NCI-H2171 (cell line): Measurements from ENCODE around the gene IL18R1.

Experiments
- DNase-seq: peaks from one replicate; lab custom pipeline; 2025; lab: John Stamatoyannopoulos, UW

IL18R1 gene

DNA sequence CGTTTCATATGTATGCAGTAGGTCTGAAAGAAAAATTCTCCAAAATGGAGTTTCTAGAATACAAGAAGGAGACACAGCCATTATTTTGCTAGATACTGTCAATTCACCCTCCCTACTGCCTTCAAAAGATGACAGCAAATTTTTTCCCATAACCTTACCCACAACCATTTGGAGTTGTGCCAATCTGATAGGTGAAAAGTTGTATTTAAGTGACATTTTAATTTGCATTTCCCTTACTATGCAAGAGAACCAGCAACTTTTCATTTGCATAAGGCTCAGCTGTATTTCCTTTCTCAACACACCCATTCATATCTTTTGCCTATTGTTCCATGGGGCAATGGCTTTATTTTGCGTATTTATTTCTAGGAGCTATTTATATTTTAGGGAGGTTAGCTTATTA is 36.0 kb downstream of the IL18R1 start:
- DNase-seq, result no peak

DNA sequence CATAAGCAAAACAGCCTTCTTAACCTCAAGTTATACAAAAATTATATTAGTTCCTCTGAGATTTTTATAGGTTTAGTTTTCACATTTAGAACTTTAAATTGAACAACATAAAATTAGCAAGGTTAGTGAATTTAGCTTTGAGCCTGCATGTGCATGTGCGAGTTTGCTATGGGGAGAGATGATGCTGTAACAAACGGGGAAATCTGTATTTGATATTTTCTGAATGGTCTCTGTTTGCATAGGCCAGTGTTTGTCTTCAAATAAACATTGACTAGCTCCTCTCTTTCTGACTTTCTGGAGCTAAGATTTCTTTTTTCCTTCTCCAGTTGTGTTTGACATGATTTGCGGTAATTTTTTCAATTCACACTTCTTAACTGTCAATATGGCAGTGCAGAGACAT is 36.5 kb downstream of the IL18R1 start:
- no peak for DNase-seq

DNA sequence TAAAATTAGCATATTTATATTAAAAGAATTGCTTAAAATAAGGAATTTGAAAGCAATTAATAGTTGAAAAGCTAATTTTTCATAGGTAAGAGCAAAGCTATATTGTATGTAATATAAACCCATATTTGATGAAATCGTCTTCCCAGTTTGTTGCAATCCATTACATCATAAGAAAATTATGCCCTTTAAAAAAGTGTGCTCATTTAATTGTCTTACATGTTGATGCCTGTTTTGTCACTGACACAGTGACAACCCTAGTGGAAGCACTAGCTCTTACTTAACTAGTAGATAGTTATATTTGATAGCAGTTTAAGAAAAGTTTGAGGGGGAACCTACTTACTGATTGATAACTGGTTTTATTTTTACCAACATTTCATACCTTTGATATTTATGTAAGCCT is 37.3 kb downstream of the IL18R1 start:
- DNase-seq, result no peak

DNA sequence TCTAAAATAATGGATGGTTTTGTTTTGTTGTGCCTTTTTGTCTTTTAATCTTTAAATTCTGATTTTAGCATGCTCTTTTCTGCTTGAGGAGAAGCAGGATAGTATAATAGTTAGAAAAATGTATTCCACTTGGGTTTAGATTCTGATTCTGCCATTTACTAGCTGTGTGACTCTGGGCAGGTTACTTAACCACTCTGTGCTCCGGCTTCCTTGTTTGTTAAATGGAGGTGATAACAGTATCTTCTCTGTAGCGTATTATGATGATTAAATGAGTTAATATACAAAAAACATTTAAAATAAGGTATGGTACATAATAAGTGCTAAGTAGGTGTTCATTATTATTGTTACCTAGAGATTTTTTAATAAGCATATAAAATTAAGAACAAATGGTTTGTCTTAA is 40.4 kb downstream of the IL18R1 start:
- DNase-seq, result no peak

DNA sequence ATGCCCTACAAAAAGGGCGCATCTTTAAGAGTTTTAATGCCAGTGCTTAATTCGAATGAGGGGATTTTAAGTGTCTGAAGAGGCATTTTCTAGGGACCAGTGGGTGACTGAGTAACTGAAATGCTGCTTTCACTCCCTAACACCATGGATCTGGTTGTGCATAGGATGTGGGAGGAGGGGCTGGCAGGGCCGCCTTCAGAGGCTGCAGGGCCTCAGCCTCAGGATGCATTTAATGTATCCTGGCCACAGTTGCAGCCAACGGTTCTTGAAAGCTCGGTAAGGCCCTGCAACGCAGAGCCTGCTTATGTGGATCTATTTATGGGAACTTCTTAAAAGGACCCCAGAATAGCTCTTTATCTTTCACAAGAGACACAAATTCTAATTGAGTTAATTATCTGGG is 41.6 kb downstream of the IL18R1 start:
- no peak for DNase-seq

DNA sequence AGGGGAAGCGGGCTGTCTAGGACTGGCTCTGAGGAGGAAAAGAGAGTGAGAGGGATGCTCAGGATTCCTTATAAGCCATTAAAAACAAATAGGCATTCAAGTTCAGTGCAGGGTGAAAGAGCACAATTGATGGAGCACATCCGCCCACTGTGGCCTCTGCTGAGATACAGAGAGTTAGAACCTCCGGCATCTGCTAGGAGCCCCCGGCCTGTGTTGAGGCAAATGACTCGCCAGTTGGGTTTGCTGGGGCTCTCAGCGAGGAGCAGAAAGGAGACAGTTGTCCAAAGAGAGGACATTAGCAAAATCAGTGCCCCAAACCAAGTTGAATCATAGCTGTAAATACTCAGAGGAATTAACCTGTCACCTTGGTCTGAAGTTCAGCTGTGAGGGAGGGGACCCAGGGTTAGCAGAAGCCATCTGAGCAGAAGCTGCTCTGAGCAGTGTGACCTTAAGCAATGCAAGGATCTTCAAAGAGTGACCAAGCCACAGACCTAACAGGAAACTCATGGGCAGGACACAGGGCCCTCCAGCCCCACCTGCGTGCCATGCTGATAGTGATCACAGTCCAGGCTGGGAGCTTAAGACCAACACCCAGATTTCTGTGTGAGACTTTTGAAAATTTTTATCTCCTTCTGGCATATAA is 44.0 kb downstream of the IL18R1 start:
- DNase-seq, result no peak

DNA sequence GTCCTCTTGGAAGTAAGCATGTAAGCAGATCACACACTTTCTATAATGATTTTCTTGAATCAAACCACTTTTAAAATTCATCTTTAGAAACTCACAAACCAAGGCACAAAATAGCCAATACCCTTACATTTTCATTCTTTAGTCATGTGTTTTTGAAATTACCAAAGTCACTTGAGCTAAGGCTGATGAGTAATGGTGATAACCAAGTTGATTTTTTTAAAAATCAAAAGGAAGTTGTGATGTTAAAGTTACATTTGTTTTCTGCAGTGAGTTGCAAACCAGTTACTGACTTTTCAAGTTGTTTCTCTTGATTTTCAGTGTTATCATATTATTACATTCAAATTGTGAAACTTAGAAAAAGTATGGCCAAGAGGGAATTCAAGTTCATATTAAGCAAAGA is 45.9 kb downstream of the IL18R1 start:
- no peak for DNase-seq

DNA sequence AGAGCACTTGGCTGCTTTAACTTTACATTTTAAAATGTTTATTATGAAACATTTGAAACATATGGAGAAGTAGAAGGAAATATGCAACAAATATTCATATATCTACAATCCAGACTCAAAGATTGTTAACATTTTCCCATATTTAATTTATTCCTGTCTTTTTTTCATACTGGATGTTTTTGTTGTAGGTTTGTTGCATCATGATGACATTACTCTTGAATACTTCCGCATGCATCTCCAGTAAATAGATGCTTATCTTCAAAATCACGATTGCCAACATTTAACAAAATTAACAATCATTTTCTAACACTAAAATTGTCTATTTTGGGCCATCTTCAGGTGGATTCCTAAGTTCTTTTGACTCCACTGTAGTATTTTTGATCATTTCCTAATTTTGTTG is 46.3 kb downstream of the IL18R1 start:
- DNase-seq, result no peak

DNA sequence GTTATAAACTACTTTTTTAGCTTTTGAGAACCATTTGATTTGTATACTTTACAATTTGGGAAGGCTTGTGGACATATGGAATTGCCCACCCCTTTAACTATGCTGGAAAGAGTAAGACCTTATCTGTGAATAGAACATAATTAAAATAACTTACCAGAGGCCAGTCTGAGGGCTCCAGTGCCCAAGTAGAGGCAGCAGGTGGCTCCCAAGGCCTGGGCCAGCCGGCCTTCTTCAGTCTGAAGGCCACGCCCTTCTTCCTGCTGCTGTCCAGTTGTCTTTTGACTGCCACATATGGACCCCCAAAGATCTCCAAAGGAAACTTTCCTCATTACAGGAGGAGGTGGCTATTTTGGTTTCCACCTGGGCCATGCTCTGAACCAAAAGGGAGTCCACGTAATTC is 55.4 kb downstream of the IL18R1 start:
- DNase-seq, result no peak

DNA sequence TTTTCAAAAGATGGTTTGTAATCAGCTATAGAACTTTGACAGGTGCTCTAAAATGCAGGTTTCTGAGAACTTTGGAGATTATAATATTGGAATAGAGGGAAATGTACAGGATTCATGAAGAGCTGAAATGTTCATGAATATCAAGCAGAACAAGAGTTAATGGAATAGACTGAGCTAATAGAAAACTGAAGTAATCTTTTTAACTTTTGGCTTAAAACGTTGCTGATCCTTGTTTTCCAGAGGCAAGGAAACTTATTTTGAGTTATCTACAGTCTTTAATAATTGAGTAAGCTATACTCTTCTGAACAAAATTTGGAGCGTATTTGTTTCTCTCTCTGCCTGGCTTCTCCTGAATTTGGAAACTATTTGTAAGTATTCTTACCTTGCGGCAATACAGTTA is 56.6 kb downstream of the IL18R1 start:
- DNase-seq, result no peak

DNA sequence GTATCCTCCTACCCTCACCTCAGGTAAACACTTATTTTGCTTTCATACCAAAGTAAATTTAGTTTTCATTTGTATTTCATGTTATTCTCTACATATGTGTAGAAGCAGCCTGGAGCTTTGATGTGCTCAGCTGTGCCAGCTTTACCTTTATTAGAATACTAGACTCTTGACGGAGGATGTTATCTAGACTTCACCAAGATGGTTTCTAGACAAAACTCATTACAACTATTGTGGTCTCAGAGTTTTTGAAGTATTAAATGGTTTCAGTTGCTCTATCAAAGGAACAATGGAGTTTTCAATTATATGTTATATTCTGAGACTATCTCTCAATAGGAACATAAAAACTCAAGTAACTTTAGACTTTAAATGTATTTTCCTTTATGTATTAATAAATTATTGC is 62.4 kb downstream of the IL18R1 start:
- no peak for DNase-seq

DNA sequence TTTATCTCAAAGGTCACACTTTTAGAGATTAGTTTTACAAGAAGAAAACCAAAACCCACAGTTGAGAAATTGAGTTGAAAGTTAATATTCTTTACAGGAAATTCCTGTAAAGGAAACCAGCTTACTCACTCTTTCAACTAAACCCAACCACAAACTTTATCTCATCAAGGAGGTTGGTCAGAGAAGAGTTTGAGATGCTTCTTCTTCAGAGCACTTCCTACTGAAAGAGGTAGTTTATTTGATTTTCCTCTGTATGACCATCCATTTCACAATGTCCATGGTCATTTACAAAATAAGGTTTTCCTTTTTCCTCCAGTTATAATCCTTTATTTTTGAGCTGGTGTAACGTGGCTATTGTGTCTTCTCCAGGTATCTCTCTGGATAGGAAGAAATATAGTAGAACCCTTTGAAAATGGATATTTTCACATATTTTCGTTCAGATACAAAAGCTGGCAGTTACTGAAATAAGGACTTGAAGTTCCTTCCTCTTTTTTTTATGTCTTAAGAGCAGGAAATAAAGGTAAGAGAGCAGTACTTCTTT is 62.9 kb downstream of the IL18R1 start:
- DNase-seq, result no peak

DNA sequence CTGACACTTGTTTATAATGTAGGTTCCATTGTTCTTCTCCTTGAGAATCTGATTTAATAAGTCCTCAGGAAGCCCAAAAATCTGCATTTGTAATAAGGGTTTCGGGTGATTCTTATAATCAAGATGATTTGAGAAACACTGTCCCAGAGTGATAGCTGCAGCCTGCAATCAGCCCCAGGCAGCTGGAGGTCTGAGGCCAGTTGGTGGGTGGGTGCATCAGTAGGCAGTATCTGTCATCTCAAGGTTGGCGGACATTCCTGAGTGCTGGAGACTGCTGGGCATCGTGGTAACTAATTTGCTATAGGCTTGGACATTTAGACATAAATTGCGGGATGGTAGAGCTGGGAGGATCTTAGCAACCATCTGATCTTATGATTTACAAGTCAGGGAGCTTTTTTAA is 64.7 kb downstream of the IL18R1 start:
- no peak for DNase-seq

DNA sequence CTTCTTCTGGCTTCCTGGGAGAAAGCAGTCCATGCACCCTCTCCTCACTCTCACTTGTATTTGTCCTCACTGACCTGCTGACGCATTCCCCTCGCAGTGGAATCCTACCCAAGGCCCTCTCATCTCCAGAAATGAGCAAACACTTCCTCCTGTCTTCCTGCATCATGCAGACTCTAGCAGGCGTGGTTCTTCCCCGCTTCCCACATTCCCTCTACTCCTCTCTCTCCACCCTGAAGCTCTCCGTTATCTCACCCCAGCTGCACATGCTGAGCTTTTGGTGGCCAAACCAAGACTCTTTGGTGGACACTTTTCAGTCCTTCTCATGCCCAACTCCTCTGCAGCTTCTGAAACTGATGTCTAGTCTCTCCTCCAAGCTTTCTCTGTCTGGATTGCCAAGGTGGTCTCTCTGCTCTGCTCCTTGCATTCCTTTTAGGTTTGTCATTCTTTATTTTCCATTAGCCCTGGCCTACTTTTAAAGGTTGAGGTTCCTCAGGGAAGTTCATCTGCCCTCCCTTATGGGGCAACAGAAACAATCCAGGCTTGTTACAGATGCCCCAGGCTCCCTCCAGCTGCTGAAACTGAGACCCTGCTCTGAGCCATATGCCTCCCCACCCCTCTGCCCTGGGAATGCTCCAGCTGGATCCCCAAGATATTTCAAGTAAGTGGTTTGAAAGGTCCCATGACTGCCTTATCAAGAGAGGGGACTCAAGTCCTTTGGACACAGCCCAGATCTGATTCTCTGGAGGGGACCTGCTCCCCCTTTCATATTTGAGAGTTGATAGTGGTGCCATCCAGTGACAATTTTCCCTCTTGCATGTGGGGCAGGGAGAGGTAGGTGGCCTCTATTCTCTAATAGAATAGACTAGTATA is 66.5 kb downstream of the IL18R1 start:
- no peak for DNase-seq

DNA sequence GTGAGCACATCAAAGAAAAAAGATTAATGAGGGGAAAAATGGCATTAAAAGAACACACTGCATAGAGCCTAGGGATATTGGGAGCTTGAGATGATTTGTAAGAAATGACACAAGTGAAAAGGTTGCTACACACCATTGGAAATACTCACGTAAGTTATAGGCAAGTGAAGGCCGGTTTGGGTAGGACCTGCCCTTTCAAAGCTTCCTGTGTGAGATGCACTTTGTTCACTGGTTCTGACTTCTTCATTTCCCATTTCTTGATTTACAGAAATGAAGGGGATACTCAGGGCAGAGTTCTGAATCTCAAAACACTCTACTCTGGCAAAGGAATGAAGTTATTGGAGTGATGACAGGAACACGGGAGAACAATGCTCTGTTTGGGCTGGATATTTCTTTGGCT is 67.3 kb downstream of the IL18R1 start, which contains the start of gene IL18RAP:
IL18RAP (plus strand) TSS at position 251 of the 400 bp plus-strand sequence; CDS start at position 369, 118 bp downstream.
- DNase-seq, result no peak

DNA sequence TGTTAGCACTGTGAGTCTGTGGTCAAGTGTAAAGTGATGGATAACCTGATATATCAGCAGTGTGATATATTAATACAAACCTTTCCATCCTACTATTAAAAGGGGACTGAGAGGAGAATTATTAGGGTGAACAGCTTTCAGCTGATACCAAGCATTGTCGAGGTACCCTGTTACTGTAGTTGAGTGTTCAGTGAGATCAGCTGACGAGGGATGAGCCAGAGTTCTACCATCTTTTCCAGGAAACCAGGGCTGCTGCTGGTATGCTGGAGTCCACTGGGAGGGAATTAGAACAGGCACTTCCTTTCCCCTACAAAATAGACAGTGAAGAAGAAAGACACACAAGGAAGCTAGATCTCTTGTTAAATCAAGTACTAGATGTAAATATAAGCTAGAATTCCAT is 67.8 kb downstream of the IL18R1 start:
- no peak for DNase-seq

DNA sequence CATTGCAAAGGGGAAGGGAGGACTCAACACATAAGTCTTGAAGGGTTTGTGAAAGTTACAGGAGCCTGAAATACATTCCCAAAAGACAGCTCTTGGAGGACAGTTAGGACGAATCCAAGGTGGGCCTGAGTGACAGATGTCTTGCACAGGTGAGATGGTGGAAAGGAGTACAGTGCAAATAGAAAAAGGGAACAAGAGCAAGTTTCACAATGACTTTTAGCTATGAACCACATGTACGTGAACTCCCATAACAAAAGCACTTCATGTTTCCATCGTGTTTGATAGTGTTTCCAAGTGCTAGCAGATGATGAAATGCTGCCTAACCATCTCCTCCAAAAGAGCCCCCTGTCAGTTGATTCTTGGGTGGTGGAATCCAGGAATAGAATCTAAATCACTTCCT is 69.2 kb downstream of the IL18R1 start:
- DNase-seq, result no peak

DNA sequence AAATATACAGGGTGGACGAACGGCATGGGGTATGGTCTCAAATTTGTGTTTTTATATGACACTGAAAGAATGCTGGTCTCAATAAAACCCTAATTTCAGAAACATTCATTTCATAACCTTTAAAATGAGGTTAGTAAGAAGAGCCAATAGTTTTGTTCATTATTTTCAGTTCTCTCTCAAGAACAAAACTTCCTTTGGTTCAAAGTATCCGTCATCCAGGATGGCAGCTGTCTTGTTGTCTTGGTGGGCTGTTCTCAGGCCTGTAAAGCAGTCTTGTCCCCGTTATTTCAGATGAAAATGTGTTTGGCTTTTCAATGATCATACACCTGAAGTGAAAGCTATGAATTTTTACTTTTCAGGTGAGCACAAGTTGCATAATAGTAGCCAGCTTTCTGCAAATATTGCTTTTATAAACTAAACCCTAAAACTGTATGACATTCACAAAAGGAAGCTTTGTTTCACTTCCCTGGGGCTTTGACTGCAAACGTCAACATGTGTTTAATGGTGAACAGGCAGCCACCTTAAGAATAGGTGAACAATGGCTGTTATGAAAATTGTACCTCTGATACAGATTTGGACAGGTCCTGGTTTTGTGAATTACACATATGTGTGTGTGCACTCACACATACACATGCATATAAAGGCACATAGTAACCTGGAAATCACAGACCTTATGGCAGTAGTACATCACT is 70.0 kb downstream of the IL18R1 start:
- no peak for DNase-seq

DNA sequence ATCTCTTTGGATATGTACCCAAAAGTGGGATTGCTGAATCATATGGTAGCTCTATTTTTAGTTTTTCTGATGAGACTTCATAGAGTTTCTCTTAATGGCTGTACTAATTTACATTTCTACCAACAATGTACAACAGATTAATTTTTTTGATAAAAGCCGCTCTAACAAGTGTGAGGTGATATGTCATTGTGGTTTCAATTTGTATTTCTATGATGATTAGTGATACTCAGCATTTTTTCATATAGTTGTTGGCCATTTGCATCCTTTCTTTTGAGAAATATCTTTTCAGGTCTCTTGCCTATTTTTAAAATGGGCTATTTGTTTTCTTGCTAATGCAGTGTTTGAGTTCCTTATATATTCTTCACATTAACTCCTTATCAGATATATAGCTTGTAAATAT is 71.7 kb downstream of the IL18R1 start:
- DNase-seq, result no peak

DNA sequence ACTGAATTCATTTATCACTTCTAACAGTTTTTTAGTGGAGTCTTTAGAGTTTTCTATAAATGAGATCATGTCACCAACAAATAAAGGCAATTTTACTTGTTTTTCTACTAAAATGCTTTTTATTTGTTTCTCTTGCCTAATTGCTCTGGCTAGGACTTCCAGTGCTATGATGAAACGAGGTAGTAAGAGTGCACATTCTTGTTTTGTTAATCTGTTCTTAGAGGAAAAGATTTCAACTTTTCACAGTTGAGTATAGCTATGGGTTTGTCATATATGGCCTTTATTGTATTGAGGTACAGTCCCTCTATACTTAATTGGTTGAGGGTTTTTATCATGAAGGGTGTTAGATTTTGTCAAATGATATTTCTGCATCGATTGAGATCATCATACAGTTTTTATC is 73.0 kb downstream of the IL18R1 start:
- DNase-seq, result no peak

DNA sequence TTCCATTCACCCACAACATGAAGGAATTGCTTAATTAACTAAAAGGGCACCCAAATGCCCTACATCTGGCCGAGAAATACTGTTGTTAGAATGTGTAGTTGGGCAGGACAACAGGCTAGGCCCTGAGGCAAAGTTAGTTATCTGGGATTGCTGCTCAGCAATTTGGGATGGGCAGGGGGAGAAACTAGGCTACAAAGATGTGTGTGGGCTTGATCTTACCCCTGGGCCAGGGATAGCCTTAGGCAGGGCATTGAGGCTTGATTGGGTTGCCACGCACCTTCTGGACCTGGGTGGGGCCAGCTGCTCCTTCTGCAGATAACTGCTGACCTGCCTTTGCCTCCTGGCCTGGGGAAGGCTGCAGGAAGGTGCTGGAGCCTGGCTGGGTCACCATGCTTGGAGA is 76.8 kb downstream of the IL18R1 start:
- no peak for DNase-seq

DNA sequence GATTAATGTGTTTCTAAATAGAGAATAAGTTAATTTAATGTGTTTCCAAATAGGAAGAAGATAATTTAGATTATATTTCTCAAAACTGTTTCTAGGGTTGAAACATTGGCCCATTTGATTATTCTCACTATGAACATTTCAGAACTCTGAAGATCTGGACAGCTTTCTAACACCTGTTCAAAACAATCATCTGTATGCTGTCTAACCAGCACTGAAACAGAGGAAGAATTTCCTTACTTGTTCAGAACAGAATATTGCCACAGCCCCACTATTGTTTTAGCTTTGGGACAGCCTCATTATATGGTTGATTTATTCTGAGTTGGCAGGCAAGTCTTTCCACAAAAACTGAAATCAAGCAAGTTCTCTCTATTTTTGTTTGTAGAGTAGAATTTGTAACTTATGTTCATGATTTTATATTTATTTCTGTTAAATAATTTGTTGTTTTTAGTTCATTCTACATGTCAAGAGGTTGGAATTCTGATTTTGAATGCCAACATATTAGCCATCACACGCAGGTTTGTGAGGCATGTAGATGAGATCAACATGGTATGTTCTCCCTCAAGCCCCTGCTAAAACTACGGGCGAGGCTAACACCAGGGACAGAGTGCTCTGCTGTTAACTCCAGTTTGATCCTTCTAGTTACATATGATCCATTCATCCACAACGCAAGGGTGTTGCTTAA is 78.5 kb downstream of the IL18R1 start:
- DNase-seq, result no peak
